Amniotic epithelial cell (primary cell): Measurements from ENCODE around the gene UBXN10.

ENCODE experiments used
- DNase-seq: peaks from one replicate; pipeline ENCODE4 v3.0.0-alpha.2; 2010; ENCODE audit warnings: low read depth

UBXN10 gene

GRCh38 chr1:20185834-20186782, at the start of gene UBXN10, which contains the start of gene PLA2G2C:
Gene UBXN10 (plus strand): TSS chr1:20186096. CDS start chr1:20190562, 4,466 bp downstream.
Gene PLA2G2C (minus strand): TSS chr1:20186518. CDS start chr1:20177363, 9,155 bp downstream.
- DNase-seq = no peak

- no peak for DNase-seq
These were observed 49.6 kb upstream of the UBXN10 start for GRCh38 chr1:20136249-20136648.

GRCh38 chr1:20137055-20137454, 48.8 kb upstream of the UBXN10 start:
- DNase-seq = no peak

- DNase-seq = no peak
These were observed 48.3 kb upstream of the UBXN10 start for GRCh38 chr1:20137604-20138003.

- no peak for DNase-seq
These were observed 47.5 kb upstream of the UBXN10 start for GRCh38 chr1:20138346-20138745.

GRCh38 chr1:20138961-20139550, 46.8 kb upstream of the UBXN10 start, which contains the start of gene PLA2G2F:
Gene PLA2G2F (plus strand): TSS chr1:20139323. CDS start chr1:20139428, 105 bp downstream.
- no peak for DNase-seq

GRCh38 chr1:20139776-20140612, 45.9 kb upstream of the UBXN10 start:
- no peak for DNase-seq

GRCh38 chr1:20141001-20141400, 44.9 kb upstream of the UBXN10 start:
- no peak for DNase-seq

GRCh38 chr1:20141466-20141865, 44.4 kb upstream of the UBXN10 start:
- no peak for DNase-seq

GRCh38 chr1:20142001-20142710, 43.7 kb upstream of the UBXN10 start:
- DNase-seq = no peak

- DNase-seq = no peak
These were observed 42.6 kb upstream of the UBXN10 start for GRCh38 chr1:20143318-20143717.

GRCh38 chr1:20143734-20144565, 41.9 kb upstream of the UBXN10 start:
- DNase-seq = no peak

GRCh38 chr1:20147846-20148570, 37.9 kb upstream of the UBXN10 start:
- no peak for DNase-seq

- DNase-seq = no peak
These were observed 37.1 kb upstream of the UBXN10 start for GRCh38 chr1:20148571-20149500.

GRCh38 chr1:20149601-20150325, 36.1 kb upstream of the UBXN10 start:
- DNase-seq = no peak

GRCh38 chr1:20150326-20150705, 35.6 kb upstream of the UBXN10 start:
- DNase-seq = no peak

- DNase-seq = no peak
These were observed 34.9 kb upstream of the UBXN10 start for GRCh38 chr1:20150969-20151368.
